Neural cell (in vitro differentiated cells): ENCODE measurements around the gene ATP1B2.

Experiments
- EP300 ChIP-seq: fragments of 450-650 bp; conservative IDR thresholded peaks from 2 replicates; pipeline ENCODE4 v1.6.1; 2014; ENCODE audit warnings: antibody characterized with exemption, mild to moderate bottlenecking, moderate library complexity; ENCODE audit not compliant: poor library complexity, severe bottlenecking
- EZH2 ChIP-seq: fragments of 200-600, 300-800 bp; shearing (Covaris generic), sonication (generic); IDR thresholded peaks from 2 replicates; pipeline ENCODE4 v1.6.1; 2014; ENCODE audit warnings: antibody characterized with exemption, low read length, borderline replicate concordance, mild to moderate bottlenecking; ENCODE audit not compliant: insufficient read depth, poor library complexity, severe bottlenecking
- POLR2AphosphoS5 ChIP-seq: IDR thresholded peaks from 2 replicates; pipeline ENCODE4 v1.6.1; 2012
- TF ChIP-seq, protein P1 (sequence below): fragments of 450-650 bp; IDR thresholded peaks from 2 replicates; pipeline ENCODE4 v1.5.1; 2014; ENCODE audit warnings: antibody characterized with exemption, mild to moderate bottlenecking, moderate library complexity; ENCODE audit not compliant: poor library complexity, severe bottlenecking
- TF ChIP-seq, protein P2 (sequence below): IDR thresholded peaks from 2 replicates; pipeline ENCODE4 v1.6.1; 2012; ENCODE audit warnings: borderline replicate concordance

DNA sequence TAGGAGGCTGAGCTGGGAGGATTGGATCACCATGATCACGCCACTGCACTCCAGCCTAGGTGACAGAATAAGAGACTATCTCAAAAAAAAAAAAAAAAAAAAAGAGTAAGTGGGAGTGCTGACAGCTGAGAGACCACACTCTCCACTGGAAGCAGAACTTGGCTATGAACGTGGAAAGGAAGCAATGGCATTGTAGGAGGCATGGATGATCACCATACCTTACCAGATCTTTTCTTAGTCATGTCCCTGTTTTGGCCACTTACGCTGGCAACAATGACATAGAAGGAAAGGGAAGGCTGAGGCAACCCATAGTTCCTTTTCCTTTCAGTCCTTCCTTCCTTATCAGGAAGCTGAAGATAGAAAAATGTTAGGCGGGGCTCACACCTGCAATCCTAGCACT lies 3.7 kb upstream of the ATP1B2 start:
- TF ChIP-seq EP300: no peak
- no peak for TF ChIP-seq POLR2AphosphoS5
- TF ChIP-seq, protein P1, sequence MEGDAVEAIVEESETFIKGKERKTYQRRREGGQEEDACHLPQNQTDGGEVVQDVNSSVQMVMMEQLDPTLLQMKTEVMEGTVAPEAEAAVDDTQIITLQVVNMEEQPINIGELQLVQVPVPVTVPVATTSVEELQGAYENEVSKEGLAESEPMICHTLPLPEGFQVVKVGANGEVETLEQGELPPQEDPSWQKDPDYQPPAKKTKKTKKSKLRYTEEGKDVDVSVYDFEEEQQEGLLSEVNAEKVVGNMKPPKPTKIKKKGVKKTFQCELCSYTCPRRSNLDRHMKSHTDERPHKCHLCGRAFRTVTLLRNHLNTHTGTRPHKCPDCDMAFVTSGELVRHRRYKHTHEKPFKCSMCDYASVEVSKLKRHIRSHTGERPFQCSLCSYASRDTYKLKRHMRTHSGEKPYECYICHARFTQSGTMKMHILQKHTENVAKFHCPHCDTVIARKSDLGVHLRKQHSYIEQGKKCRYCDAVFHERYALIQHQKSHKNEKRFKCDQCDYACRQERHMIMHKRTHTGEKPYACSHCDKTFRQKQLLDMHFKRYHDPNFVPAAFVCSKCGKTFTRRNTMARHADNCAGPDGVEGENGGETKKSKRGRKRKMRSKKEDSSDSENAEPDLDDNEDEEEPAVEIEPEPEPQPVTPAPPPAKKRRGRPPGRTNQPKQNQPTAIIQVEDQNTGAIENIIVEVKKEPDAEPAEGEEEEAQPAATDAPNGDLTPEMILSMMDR: no peak
- TF ChIP-seq, protein P2, sequence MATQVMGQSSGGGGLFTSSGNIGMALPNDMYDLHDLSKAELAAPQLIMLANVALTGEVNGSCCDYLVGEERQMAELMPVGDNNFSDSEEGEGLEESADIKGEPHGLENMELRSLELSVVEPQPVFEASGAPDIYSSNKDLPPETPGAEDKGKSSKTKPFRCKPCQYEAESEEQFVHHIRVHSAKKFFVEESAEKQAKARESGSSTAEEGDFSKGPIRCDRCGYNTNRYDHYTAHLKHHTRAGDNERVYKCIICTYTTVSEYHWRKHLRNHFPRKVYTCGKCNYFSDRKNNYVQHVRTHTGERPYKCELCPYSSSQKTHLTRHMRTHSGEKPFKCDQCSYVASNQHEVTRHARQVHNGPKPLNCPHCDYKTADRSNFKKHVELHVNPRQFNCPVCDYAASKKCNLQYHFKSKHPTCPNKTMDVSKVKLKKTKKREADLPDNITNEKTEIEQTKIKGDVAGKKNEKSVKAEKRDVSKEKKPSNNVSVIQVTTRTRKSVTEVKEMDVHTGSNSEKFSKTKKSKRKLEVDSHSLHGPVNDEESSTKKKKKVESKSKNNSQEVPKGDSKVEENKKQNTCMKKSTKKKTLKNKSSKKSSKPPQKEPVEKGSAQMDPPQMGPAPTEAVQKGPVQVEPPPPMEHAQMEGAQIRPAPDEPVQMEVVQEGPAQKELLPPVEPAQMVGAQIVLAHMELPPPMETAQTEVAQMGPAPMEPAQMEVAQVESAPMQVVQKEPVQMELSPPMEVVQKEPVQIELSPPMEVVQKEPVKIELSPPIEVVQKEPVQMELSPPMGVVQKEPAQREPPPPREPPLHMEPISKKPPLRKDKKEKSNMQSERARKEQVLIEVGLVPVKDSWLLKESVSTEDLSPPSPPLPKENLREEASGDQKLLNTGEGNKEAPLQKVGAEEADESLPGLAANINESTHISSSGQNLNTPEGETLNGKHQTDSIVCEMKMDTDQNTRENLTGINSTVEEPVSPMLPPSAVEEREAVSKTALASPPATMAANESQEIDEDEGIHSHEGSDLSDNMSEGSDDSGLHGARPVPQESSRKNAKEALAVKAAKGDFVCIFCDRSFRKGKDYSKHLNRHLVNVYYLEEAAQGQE: no peak
- no peak for TF ChIP-seq EZH2
